ENCODE results near the gene FLAD1.
A peak's percentile ranks its signal among the peaks of the same experiment; 100 is the strongest.

GRCh38 chr1:154972517-154973343 is 10.4 kb upstream of the FLAD1 start:
- TF ChIP-seq TCF12 (IDR thresholded peaks at IDR 0.05; ENCODE audit: low read depth, low read length) (no peak), CTCF (IDR thresholded peaks at IDR 0.05; ENCODE audit: control extremely low read depth in 1 of 3, insufficient read depth in 1 of 3, low read depth in 1 of 3, low read length in 3 of 3) (no peak), POLR2A (IDR thresholded peaks at IDR 0.05; ENCODE audit: control extremely low read depth in 1 of 2, low read depth in 2 of 2, low read length in 2 of 2) (no peak; a peak in 1 of 3 replicates), MAX (IDR thresholded peaks at IDR 0.05) (peak; percentile 30; the same call in 1 of the 2 replicates), POLR2AphosphoS5 (IDR thresholded peaks at IDR 0.05; ENCODE audit: low read depth, low read length) (peak; percentile 84), EZH2 (IDR thresholded peaks at IDR 0.05; ENCODE audit: low read depth, low read length, severe bottlenecking) (no peak), GABPA (IDR thresholded peaks at IDR 0.05; ENCODE audit: borderline replicate concordance, insufficient read depth, low read length) (no peak; the same call in 1 of the 2 replicates), NRF1 (IDR thresholded peaks at IDR 0.05; ENCODE audit: low read depth, low read length) (no peak), CEBPB (IDR thresholded peaks at IDR 0.05; ENCODE audit: low read depth, low read length) (peak; percentile 61; the same call in 1 of the 2 replicates), JUND (IDR thresholded peaks at IDR 0.05; ENCODE audit: low read length) (no peak)
- TF ChIP-seq, protein P1, sequence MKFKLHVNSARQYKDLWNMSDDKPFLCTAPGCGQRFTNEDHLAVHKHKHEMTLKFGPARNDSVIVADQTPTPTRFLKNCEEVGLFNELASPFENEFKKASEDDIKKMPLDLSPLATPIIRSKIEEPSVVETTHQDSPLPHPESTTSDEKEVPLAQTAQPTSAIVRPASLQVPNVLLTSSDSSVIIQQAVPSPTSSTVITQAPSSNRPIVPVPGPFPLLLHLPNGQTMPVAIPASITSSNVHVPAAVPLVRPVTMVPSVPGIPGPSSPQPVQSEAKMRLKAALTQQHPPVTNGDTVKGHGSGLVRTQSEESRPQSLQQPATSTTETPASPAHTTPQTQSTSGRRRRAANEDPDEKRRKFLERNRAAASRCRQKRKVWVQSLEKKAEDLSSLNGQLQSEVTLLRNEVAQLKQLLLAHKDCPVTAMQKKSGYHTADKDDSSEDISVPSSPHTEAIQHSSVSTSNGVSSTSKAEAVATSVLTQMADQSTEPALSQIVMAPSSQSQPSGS (IDR thresholded peaks at IDR 0.05; ENCODE audit: low read length) = 0 out of 2 replicates have a peak, but pooled peaks have one; percentile 50

Measured in H1 (cell line).